AG08395 (cell line): ENCODE measurements around the gene ZRANB2.

Experiments
- DNase-seq: peaks from one replicate; pipeline ENCODE4 v3.0.0; 2012; ENCODE audit warnings: mixed read lengths, low spot score

The ZRANB2 gene

DNA sequence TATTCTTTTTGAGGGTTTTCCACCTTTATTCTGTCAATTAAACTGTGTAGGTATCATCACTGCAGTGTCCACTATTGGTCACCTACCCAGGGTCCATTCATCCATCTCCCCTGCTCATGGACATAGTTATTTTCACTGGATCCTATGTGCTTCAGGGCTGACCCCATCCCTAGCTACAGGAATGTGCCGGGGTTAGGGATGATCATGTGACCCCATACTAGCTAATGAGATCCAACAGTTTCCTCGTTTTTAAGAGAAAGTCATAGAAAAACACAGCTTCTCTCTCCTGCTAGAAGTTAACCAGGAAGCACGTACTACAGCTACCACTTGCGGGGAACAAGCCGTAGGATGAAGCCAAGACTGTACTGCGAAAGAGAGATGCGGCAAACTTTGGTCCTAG, 52.8 kb downstream of the ZRANB2 start:
- peak; percentile 13 for DNase-seq

DNA sequence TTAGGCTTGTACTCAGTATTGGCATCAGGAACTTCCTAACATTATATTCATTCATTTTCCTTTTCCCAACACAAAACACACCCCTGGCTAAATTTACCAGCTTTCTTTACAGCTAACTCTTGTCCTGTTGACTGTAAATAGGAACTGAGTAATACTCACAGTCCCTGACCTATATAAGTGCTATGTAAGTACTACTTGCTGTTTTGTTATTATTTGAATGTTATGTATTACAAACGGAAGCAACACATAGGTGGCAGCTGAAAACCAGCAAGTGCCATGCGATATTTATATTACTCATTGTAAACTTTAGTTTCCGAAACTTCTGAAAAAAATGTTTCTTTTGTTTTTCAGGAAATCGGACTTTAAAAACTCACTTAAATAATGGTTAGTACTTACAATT, 54.7 kb downstream of the ZRANB2 start:
- no peak for DNase-seq

DNA sequence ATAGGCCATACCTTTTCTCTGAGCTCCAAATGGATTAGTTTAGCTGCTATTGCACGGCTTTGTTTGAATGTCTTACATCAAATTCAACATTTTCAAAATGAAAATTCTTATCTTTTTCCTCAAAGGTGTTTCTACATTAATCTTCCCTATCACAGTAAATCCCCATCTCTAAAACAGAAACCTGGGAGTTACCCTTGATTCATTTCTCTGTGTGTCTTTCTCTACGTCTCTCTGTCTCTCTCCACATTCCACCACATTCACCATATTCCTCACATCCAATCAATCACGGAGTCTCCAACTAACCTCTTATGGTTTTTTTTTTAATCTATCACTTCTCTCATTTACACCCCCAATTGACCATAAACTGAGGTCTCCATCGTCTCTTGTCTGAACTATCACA, 57.3 kb downstream of the ZRANB2 start:
- no peak for DNase-seq

DNA sequence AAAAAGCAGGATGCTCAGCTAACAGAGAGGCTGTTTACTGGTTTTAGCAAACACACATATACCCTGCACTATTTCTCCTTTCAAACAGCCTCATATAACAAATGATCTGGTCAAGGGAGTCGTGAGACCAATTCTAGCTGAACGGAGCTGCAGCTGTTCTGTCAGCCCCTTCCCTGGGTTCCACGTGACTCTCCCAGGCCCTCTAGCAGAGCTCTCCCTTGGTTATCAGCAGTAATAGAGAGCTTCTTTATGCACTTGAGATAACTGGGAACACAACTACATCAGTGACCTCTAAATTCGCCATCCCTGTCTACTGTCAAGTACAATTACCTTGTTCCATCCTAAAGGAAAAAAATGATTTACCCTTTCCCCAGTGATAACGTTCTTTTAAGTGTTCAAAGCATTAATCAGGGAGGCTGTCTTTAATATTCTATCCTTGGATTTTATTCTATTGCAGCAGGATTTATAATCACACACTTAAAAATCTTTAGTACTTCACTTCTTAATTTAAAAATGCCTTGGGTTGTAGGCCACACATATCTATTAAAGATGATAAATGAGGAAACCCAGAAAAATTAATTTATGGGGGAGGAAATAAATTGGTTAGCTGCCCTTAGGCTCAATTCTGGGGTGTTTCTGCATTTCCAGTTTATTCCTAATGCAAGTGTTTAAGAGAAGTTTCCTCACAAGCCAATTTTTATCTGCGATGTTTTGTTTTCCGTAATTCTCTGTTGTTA, 61.4 kb downstream of the ZRANB2 start:
- DNase-seq: no peak

GRCh38 chr1:71018791-71019190, 62.0 kb downstream of the ZRANB2 start:
- no peak for DNase-seq

- DNase-seq: no peak
Measured at GRCh38 chr1:71015745-71016144, 65.1 kb downstream of the ZRANB2 start.

DNA sequence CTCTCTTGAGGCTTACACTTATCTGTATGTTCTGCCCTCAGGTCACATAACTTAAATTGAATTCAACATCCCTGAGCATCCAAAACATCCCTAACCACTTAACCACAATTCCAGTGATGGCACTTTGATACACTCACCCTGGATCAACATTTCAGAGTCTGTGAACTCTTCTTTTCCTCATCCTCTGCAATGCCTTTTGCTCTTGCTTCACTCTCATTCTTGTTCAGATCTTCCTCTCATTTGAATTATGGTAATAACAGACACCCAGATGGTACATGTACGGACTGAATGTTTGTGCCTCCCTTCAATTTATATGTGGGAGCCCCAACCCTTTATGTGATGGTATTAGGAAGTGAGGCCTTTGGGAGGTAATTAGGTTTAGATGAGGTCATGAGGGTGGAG, 66.7 kb downstream of the ZRANB2 start:
- DNase-seq: peak; percentile 57
